T1000 (cell line): ENCODE results near the gene ZDHHC14.
"Not testable (repeated sequence)": the region's sequence is repeated elsewhere in the genome, so short reads cannot be mapped to it uniquely, and the experiment has no call there.

Source experiments
- DNase-seq: peaks from one replicate; lab custom pipeline; 2025; ENCODE audit warnings: mixed read lengths; lab: John Stamatoyannopoulos, UW

The ZDHHC14 gene

DNA sequence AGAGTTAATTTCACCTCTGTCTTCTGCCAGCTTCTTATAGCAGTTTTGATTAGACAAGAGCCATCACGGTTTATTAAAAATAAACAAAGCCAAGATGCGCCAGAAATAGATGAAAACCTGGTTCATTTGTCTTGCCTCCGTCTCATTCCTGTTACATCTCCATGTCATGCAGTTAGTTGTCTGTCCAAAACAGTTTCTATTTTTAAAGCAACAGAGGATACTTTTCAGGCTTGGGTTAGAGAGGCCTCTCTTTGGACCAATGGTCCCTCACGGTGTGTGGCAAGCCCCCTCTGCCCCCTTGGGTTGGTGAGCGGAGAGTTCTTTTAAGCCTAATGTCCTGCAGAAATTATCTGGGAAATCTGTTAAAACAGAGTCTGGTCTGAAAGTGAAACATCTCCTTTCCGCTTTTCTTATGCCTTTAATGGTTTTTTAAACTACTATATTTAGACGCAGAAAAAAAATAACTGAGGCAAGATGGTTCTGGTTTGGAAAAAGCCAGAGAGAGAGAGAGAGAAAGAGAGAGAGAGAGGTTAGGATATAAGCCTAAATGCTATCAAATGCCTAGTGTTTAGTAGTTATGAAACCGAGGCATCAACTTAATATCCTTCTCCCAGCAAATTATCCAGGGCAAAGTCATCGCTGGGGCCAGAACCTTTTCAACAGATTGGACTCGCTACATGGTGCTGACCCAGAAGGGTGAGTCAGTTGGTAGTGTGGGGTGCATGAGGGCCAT is 64.5 kb downstream of the ZDHHC14 start:
- no peak for DNase-seq

DNA sequence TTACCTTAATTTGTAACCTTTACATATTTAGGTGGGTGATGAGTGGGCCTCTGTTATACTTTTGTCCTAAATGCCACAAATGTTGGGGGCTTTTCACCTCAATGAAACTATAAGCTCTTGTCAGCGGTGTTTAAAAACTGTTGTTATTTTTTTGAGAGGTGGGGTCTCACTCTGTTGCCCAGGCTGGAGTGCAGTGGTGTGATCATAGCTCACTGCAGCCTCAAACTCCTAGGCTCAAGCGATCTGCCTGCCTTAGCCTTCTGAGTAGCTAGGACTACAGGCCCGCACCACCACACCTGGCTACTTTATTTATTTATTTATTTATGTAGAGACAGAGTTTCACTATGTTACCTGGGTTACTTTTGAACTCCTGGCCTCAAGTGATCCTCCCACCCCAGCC is 66.7 kb downstream of the ZDHHC14 start:
- no peak for DNase-seq

DNA sequence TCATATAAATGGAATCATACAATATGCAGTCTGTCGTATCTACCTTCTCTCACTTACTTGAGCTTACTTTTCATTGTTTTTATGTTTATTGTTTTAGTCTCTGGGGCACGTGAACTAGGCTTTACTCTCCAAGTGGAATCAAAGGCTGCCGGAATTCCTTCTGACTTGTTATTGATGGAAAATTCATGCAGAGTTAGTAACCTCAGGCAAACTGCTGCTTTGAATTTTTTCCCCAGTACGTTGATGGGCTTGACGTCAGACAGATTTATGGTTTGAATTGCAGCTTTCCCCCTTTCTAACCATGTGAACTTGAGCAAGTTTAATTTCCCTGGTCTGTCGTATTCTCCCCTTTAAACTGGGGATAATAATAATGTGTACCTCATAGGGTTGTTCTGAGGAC is 68.6 kb downstream of the ZDHHC14 start:
- DNase-seq, result no peak

DNA sequence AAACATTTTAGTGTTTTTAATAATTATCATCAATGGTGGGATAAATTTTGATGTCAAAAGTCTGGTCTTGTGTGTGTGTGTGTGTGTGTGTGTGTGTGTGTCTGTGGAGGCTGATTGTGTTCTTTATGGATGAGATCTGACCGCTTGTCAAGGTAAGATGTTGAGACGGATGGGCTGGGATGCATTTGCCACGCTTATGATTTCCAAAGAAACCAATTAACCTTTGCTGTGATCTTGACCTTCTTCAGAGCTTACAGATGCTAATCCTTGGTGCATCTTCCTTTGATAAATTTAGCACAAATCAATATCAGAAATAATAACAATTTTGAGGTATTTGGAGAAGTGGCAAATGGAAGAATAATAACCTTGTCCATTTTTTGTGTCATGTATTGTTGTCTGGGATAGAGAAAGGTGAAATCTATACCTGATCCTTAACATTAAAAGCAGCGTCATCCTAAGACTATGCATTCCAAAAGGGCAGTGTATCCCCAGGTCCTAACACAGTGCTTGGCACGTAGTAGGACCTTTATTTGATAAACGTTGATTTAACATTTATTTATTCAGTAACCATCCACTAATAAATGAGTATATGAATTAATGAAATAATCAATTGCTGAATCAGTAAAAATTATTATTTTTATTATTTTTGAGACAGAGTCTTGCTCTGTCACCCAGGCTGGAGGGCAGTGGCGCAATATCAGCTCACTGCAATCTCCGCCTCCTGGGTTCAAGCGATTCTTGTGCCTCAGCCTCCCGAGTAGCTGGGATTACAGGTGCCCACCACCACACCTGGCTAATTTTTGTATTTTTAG is 70.1 kb downstream of the ZDHHC14 start:
- no peak for DNase-seq

DNA sequence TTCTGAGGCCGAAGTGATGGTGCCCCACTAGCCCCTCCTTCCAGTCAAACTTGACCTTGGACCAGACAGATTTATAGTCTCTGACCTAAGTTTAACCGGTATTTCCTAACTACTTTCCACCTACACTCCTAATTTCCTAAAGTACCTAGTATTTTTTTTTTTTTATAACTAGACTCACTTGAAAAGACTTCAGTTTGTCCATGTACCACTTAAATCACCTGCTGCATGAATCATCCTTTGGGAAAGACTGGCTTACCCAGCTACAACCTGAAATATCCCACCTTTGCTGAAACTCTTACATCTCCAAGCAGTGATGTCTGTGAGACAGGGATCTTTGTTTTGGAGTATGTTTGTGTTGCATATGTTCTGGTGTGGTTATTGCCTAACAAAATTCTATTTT is 71.1 kb downstream of the ZDHHC14 start:
- DNase-seq, result no peak

DNA sequence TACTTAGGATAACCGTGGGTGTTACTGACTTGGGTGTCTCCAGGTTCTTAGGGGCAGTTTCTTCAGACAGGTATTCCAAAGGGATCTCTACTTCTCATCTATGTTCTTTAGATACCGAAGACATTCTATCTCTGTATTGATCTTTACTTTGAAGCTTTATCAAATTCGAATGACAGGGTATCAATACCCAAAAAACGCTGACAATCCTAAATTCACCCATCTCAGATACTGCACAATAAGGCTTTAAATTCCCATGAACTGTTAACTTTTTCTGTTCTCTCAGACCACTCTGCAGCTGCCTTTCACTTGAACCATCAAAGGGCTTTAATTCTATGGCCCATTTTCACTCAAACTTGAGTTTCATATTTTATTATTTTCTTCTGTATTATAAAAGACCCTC is 72.1 kb downstream of the ZDHHC14 start:
- no peak for DNase-seq

DNA sequence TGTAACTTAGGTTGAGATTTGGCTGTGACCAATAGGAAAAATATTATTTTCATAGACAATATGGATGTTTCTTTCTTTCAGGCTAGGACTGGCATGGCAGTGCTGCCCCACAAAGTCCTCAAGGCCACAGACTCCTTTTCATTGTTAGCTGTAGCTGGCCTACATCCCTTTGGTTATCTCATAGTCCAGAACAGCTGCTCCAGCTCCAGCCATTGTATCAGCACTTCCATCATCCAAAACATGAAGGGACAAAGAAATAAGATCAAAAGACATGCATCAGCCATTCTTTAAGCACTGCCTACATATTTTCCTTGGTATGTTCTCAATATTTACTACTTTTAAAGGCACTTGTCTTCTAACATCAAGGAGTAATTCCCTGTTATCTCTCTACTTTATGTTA is 73.0 kb downstream of the ZDHHC14 start:
- no peak for DNase-seq

DNA sequence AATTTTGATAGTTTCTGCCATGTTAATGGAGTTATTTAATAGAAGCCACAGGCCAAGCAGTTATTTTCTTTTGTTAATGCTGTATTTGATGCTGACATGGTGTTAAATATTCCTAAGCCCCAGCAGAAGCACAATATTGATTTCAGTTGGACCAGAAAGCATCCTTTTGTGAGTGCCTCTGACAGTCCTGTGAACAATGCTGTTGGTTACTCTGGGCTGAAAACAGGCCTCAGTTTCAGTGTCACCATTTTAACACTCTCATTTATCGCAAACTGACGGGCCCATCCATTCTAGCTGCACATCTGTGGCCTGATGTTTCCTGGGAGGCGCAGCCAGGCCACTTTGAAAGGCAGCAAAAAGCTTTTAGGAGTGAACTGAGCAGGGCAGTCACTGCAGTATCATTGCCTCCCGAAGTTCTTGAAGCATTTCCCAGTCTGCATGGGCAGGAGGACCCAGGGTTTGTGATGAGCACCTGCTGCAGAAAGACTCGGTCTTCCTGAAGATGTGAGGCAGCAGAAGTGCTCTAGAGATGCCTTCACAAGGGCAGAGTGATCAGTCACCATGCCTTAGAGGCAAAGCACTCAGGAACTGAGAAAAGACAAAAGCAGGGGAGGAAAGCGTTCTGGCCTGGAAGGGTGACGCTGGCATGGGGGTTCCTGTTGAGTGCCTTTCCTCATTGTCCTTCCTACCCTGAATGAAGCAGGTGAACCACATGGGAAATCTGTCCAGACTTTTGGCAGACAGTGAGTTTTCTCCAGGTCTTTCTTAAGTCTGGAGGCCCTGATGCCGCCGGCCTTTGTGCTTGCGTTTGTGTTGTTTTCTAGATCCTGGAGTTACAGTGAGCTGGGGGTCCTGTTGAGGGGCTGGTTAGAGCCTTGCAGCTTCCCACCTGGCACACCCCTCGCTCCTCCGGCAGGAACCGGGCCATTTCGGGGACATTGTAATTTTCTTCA is 74.0 kb downstream of the ZDHHC14 start:
- DNase-seq, result no peak

DNA sequence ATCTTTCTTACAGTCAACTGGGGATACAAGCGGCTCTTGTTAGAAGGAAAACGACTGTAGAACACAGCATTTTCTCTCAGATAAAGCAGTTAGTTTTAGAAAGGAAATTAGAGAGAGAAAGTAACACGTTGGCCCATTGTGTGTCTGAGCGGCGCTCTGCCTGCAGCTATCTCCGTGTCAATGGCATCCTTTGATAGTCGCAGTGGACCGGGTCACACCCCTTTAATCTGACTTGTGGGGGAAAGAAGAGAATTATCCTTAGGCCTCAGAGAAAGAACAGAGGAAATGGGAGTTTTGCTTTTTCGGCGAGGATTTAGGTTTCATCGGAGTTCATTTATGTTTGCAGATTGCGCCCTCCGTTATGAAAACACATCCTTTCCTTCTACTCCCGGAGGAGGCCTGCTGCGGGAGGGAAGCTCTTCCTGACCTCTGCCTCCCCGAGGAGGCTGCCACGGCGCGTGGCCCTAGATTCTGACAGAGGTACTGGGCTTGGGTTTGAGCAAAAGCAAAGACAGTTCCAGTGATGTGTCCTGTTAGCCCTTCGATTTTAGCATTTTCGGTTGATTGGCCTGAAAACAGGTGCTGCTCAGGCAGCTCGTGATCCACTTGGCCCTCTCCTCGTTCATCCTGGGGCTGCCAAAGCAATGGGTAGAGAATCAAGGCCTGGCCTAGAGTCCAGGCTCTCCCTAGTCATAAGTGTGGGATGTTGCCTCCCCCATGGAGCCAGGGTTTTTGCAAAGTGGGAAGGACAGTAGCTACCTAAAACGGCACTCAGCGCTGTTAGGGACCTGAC is 74.9 kb downstream of the ZDHHC14 start:
- no peak for DNase-seq

DNA sequence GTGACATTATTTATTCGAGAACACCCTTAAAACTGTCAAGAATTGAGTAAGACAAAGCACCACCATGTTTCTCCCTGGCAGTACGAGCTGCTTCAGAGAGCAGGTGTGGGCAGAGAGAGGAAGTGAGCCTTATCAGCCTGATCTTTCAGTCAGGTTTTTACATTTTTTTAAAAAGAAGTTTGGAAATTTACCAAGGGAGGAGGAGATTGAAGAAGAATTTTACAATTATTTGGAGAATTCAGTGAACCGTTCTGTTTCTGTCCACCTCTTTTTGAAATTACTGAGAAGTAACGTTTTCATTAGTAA is 75.5 kb downstream of the ZDHHC14 start:
- no peak for DNase-seq

DNA sequence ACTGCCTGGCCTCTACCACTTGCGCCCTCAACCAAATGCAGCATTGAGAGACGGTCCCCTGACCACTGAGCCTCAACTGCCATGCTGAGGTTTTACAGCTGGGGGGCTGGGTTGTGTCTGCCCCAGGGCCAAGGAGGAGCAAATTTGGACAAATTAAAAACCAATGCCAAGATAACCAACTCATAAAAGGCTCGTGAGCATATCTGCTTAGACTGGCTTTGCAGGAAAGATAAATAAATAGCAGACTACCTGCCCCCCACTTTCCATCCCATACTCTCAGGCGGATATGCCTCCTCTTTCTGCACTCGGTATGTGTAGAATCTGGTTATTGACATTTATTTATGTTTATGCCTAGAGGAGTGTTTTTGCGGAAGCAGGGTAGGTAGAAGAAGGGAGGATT is 76.8 kb downstream of the ZDHHC14 start:
- no peak for DNase-seq

DNA sequence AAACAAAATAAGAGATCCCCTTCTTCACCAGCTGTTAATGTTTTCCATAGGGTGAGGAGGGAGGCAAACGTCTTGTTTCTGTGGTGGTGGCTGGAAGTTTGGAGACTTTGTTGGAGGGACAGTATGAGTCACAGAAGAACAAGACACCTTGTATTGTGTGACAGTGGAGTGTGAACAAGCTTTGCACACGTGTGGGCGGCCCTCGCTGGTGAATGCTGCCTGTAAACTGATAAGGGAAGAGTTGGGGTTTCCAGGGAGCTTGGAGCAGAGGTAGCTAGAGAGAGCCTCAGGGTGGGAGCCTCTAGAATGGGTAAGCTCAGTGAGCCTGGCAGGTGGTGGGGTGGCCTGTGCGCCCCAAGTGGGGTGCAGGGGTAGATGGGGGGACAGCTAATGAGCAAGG is 78.3 kb downstream of the ZDHHC14 start:
- no peak for DNase-seq

DNA sequence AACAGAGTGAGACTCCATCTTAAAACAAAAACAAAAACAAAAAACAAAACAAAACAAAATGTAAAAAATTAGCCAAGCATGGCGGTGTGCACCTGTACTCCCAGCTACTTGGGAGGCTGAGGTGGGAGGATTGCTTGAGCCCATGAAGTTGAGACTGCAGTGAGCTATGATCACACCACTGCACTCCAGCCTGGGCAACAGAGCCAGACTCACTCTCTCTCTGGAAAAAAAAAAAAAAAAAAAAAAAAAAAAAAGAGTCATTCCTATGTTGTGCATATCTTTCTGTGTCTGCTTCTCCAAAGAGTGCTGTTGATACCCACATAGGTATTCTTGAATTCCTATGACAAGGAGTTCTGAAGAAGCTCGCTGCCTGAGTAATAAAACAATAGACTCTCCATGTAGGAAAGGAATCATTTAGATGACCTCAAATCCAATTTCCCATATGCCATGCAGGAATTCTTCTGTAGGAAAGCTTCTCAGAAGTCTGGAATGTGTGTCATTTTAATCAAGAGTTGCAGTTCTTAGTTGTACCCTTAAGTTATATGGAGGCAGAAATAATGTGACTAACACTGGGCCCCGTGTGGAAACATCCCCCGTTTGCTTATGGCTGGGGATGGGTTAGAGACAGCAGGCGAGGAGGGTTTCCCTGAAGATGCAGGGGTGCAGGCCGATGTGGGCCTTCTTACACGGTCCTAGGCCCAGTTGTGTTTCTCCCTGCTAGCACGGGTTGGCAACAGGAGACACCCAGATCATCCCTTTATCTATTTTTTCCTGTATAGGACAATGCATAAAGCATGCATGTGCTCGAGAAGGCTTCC is 79.4 kb downstream of the ZDHHC14 start:
- no peak for DNase-seq

DNA sequence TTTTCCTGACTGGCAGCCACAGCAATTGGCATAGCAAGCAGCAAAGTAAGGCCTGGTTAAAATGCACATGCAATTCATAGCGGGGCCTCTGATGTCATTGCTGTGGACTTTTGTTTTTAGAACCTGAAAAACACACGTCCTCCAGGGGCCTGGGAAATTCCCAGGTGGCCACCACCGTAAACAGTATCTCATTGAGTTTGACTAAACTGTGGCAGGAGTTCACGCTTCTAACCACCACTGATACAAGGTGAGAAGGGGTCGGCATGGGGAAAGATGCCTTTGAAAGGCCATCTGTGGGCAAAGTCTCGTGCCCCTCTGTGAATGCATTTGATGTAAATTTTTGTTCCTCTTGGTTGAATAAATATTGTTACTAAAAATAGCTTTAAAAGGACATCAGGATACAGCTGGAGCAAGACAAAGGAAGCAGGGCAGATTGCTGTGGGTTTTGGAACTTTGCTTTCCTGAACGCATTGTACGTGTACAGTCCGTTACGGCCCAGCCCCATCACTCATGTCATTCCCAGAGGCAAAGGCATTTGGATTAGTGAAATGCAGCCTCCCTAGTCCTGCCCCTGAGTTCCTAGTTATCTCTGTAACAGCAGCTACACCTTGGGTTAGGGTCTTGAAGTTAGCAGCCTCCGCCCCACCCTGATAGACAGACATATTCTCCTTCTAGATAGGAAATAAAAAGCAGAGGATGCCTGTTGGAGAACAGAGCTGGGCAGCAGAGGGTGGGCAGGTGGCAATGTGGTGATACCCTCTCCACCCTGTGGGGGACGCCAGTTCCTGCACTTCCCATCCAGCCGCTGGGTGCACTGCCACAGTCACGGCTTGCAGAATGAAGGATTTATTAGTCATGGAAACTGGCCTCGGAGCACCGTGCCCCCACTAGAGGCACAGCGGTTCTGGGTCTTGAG is 80.3 kb downstream of the ZDHHC14 start:
- no peak for DNase-seq

DNA sequence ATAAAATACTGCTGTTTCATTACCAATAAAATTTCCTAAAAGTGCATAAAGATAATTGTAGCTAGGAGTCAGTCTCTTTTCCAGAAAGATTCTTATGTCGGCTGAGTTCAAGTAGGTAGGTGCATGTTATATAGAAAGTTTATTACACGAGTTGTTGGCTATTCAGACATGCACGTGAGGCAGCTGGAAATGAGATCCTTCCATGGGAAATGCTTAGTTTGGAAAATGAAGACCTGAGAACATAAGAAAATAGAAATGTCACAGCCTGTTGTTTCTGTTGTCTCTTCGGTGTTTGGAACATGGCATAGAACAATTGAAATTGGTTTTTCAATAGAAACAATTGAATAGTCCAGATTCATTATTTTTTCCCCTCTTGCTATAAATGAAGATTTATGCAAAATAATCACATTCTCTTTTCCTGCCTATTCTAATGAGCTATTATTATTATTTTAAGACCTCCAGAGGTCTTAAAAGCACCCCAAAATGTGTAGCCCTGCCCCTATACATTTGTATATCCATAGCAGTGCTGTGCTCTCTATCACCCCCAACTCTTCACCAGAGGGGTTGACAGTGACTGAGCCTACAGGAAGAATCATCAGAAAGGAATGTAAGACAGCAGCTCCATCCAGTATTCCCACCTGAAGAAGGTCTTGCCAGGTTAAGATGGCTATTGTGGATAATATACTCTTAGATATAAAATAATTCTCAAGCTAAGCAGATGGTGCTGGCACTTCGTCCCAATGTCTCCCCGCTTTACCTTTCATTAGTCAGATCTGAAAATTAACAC is 82.2 kb downstream of the ZDHHC14 start:
- DNase-seq, result no peak

DNA sequence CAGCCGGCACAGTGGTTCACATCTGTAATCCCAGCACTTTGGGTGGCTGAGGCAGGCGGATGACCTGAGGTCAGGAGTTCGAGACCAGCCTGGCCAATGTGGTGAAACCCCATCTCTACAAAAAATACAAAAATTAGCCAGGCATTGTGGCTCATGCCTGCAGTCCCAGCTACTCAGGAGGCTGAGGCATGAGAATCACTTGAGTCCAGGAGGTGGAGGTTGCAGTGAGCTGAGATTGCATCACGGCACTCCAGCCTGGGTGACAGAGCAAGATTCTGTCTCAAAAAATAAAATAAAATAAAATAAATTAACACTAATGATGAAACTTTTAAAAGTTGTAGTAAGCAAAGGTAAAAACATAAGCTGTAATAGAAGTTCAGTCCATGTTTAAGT is 82.7 kb downstream of the ZDHHC14 start:
- not testable (repeated sequence) for DNase-seq

DNA sequence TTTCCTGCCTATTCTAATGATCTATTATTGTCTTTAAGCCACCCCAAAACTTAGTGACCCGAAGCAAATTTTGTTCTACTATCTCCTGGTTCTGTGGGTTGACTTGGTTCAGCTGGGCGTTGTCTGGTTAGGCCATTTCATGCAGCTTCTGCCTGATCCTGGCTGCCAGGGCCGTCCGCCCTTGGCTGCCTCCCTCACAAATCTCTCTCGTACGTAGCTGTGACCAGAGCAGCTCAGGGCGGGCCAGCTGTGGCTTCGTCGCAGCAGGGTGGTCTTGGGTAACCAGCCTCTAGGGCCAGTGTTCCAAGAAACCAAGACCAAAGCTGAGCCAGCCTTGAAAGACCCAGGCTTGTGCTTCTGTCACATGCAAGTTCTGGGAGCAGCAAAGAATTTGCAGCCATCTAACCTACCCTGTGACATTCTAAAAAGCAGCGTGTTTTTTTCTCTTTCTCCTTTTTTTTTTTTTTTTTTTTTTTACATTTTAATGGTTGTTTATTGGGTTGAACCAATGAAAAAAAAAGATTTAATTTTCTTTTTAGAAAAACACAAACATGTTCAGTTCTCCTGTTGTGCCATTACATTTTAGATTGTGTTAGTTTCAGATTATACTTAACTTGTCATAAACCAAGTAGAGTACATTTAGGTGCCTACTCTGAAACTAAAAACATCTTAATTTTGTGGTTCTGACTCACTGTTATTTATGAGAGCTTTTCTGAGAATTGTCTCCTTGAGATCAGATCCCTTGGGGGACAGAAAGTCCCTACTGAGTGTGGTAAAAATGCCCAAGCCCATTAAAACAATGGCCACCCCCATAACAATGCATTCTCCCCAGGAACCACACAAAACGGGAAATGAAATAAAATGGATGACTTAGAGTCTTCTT is 83.9 kb downstream of the ZDHHC14 start:
- DNase-seq, result no peak

DNA sequence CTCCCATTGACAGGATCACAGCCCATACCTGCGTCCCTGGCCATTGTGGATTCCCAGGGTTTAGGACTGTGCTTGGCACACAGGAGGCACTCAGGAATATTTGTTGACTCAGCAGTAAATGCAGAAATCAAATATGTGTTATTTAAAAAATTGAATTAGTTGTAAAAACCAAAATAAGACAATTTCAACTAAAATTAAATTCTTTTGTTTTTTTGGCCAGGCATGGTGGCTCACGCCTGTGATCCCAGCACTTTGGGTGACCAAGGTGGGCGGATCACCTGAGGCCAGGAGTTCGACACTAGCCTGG is 85.3 kb downstream of the ZDHHC14 start:
- no peak for DNase-seq
